Activated B cell treated with CpG ODN at 0.5 μM for 24 hours (primary cell): Measurements from ENCODE around the gene TMIGD3. TPM values are rescaled to one million over a fixed set of nuclear protein-coding genes. Genes with fewer than 3 reads are reported as not detected.

Source experiments
- ATAC-seq: fragments of 200-7000 bp; cut with Tn5 transposase; one replicate; pipeline ENCODE4 v1.10.0; 2021; ENCODE audit warnings: low read depth, mild to moderate bottlenecking, moderate library complexity
- CTCF ChIA-PET: fragments of 350-600 bp; sonication (Branson Sonifier 250); formaldehyde crosslinking; loops from one replicate; lab custom pipeline; 2021; ENCODE audit warnings: antibody characterized with exemption; lab: Charles Lee
- POLR2A ChIA-PET: fragments of 350-600 bp; sonication (Branson Sonifier 250); formaldehyde crosslinking; loops from one replicate; lab custom pipeline; 2021; ENCODE audit warnings: antibody characterized with exemption; lab: Charles Lee
- DNase-seq: peaks from one replicate; pipeline ENCODE4 v3.0.0; 2022
- H3K27ac Mint-ChIP-seq: one replicate; pipeline ENCODE4 v1.8.0; 2020; ENCODE audit warnings: mixed read lengths
- H3K27me3 Mint-ChIP-seq: one replicate; pipeline ENCODE4 v1.8.0; 2021; ENCODE audit warnings: mixed read lengths
- H3K36me3 Mint-ChIP-seq: one replicate; pipeline ENCODE4 v1.8.0; 2021; ENCODE audit warnings: low read depth, mixed read lengths
- H3K4me1 Mint-ChIP-seq: one replicate; pipeline ENCODE4 v1.8.0; 2021; ENCODE audit warnings: mixed read lengths
- H3K4me3 Mint-ChIP-seq: one replicate; pipeline ENCODE4 v1.8.0; 2020; ENCODE audit warnings: mild to moderate bottlenecking, mixed read lengths
- H3K9me3 Mint-ChIP-seq: one replicate; pipeline ENCODE4 v1.8.0; 2020; ENCODE audit warnings: mixed read lengths
- intact Hi-C: fragments of 100-400 bp; cut with micrococcal nuclease; formaldehyde crosslinking; loops from one replicate; pipeline ENCODE4 v1.15.1; 2024
- total RNA-seq: library from RNA; stranded (reverse); gene quantifications from 2 replicates; pipeline ENCODE4 v1.2.3, GENCODE V29; 2022
- TF ChIP-seq, protein P1 (sequence below): fragments of 200-600 bp; IDR thresholded peaks from one replicate; pipeline ENCODE4 v1.8.0; 2022; ENCODE audit warnings: antibody characterized with exemption, mild to moderate bottlenecking

The TMIGD3 gene
- total RNA-seq, 1 donor from 2014 or later, result not detected

DNA sequence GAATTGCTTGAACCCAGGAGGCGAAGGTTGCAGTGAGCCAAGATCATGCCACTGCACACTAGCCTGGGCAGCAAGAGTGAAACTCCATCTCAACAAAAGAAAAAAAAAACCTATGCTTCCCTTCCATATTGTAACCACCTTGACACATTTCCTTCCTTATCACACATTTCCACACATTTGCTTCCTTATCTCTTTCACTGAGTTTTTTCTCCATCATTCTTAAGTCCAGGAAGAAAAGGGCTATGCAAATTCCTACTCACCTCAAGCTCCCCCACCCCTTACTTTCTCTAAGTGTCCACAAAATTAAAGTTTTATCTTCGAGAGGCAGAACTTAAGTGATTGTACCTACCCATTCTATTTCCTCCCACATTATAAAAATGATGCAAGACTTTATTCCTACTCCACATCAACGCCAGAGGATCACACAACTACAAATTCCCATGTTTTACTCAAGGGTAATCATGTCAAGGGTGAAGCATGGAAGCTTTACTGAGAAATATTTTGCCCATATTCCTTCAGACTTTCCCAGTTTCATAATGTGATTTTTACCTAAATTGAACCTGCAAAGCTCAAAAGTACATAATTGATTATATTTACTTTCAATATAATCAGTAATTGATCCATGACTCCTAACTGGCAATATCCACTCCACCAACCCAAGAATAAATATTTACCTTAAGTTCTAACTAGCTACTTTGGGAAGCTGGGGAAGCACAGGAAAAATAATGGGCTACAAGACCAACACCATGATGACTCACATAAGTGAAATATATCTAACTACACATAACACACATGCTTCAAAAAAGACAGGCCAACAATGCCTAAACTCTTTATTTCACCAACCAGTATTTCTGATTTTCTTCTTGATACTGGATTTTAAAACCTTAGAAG is 63.7 kb downstream of the TMIGD3 start:
- ATAC-seq (no peak), DNase-seq (no peak)
- peaks cover 76% of the 10 kb centered on the region for H3K36me3 Mint-ChIP-seq
- peaks cover 13% of the 10 kb centered on the region for H3K4me1 Mint-ChIP-seq
- POLR2A ChIA-PET, result interaction anchor here (0.6 kb wide), 1 partner anchor 409 kb away, joined by 3 read pairs; no protein-coding TSS in a partner anchor
- no peaks in the 10 kb centered on the region for H3K9me3 Mint-ChIP-seq
- H3K27ac Mint-ChIP-seq, result no peak overlapping the region
- no peaks in the 10 kb centered on the region for H3K27me3 Mint-ChIP-seq
- CTCF ChIA-PET, result interaction anchor here (0.8 to 3.1 kb wide), 3 partner anchors 68 to 330 kb away, joined by 3 to 18 read pairs (median 4); no protein-coding TSS in a partner anchor
- TF ChIP-seq, protein P1, sequence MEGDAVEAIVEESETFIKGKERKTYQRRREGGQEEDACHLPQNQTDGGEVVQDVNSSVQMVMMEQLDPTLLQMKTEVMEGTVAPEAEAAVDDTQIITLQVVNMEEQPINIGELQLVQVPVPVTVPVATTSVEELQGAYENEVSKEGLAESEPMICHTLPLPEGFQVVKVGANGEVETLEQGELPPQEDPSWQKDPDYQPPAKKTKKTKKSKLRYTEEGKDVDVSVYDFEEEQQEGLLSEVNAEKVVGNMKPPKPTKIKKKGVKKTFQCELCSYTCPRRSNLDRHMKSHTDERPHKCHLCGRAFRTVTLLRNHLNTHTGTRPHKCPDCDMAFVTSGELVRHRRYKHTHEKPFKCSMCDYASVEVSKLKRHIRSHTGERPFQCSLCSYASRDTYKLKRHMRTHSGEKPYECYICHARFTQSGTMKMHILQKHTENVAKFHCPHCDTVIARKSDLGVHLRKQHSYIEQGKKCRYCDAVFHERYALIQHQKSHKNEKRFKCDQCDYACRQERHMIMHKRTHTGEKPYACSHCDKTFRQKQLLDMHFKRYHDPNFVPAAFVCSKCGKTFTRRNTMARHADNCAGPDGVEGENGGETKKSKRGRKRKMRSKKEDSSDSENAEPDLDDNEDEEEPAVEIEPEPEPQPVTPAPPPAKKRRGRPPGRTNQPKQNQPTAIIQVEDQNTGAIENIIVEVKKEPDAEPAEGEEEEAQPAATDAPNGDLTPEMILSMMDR, result no peak
- intact Hi-C loops, result loop anchor here (2.0 to 10.0 kb wide), 3 partner anchors 217 to 1405 kb away; partner anchors contain the start of gene STRIP1
- H3K4me3 Mint-ChIP-seq, result no peak overlapping the region

DNA sequence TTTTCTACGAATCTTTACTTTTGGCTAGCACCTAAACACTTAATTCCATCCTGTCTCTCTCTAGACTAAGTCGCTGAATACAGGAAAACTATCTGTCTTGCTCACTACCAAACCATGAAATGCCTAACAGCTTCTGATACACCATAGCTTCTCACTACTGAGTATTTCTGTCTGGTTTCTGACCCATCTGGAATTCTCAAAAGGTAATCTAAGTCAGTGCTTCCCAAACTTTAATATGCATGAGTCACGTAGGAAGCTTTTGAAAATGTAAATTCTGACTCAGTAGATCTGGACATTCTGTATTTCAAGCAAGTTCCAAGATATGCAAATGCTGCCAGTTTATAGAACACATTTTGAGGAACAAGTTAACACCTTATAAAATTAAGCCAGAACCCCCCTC is 66.7 kb downstream of the TMIGD3 start:
- peaks cover 46% of the 10 kb centered on the region for H3K36me3 Mint-ChIP-seq
- H3K27me3 Mint-ChIP-seq, result no peaks in the 10 kb centered on the region
- H3K4me1 Mint-ChIP-seq, result peaks cover 9% of the 10 kb centered on the region
- TF ChIP-seq, protein P1, result no peak
- POLR2A ChIA-PET, result no interaction called here
- ATAC-seq, result no peak
- no peak for DNase-seq
- peak overlapping the region; percentile 41 for H3K27ac Mint-ChIP-seq
- CTCF ChIA-PET, result no interaction called here
- no peaks in the 10 kb centered on the region for H3K9me3 Mint-ChIP-seq
- H3K4me3 Mint-ChIP-seq, result no peak overlapping the region
- intact Hi-C loops, result no loop called here

Other genes starting within 250 kb of the TMIGD3 start
- not detected in 2 replicates for gene CHIA, start 212.8 kb downstream of the TMIGD3 start, total RNA-seq
- gene OVGP1, start 75.9 kb downstream of the TMIGD3 start, total RNA-seq, result 1.3 and 3.5 TPM in 2 replicates
- gene WDR77, start 54.4 kb downstream of the TMIGD3 start, total RNA-seq, result 55.8 and 63.3 TPM in 2 replicates
- 220 and 229 TPM in 2 replicates for gene ATP5PB, start 54.2 kb downstream of the TMIGD3 start, total RNA-seq
- gene C1orf162, start 29.6 kb downstream of the TMIGD3 start, total RNA-seq, result 29.4 and 33.2 TPM in 2 replicates
- gene ADORA3, start within 50 bp of the TMIGD3 start, total RNA-seq, result not detected in 2 replicates
- gene RAP1A, start 116.2 kb upstream of the TMIGD3 start, total RNA-seq, result 92.4 and 93.8 TPM in 2 replicates
- gene INKA2, start 235.8 kb upstream of the TMIGD3 start, total RNA-seq, result 1.3 and 2.1 TPM in 2 replicates